CD14-positive monocyte (primary cell): ENCODE data around the gene OR5M8. TPM values are rescaled to one million over a fixed set of nuclear protein-coding genes. Genes with fewer than 3 reads are reported as not detected.

Source experiments
- DNase-seq, 3 donors: peaks; one replicate each; pipeline ENCODE4 v3.0.0-alpha.2; 2011 to 2022
- H2AFZ ChIP-seq: 2 replicates; pipeline ENCODE4 v1.6.0; 2012; ENCODE audit warnings: mild to moderate bottlenecking, low read depth, low read length, inconsistent platforms; ENCODE audit not compliant: insufficient read depth, poor library complexity, severe bottlenecking
- H3K27ac ChIP-seq, 2 donors: 1 replicate in 1 of 2; 2 replicates in 1 of 2; pipeline ENCODE4 v1.5.1; 2012 to 2013; ENCODE audit warnings: low read length in 2 of 2, control low read depth in 1 of 2, inconsistent platforms in 1 of 2, low read depth in 1 of 2, mild to moderate bottlenecking in 1 of 2
- H3K27me3 ChIP-seq, 2 donors: one replicate each; pipeline versions ENCODE4 v1.6.0 to v1.6.1; 2011 to 2013; ENCODE audit warnings: low read length in 2 of 2; ENCODE audit not compliant: control insufficient read depth in 2 of 2, insufficient read depth in 2 of 2
- H3K36me3 ChIP-seq, 2 donors: replicated peaks in 1 of 2; 1 replicate in 1 of 2; 2 replicates in 1 of 2; pipeline versions ENCODE4 v1.5.1 to v1.6.1; 2012 to 2013; ENCODE audit warnings: low read length in 2 of 2, control low read depth in 1 of 2, inconsistent platforms in 1 of 2, mild to moderate bottlenecking in 1 of 2; ENCODE audit not compliant: insufficient read depth in 2 of 2, control insufficient read depth in 1 of 2
- H3K4me1 ChIP-seq, 2 donors: 1 replicate in 1 of 2; 2 replicates in 1 of 2; pipeline versions ENCODE4 v1.5.1 to v1.6.1; 2012 to 2013; ENCODE audit warnings: low read length in 2 of 2, control low read depth in 1 of 2, inconsistent platforms in 1 of 2, mild to moderate bottlenecking in 1 of 2, moderate library complexity in 1 of 2; ENCODE audit not compliant: insufficient read depth in 2 of 2, control insufficient read depth in 1 of 2
- H3K4me2 ChIP-seq: replicated peaks from 2 replicates; pipeline ENCODE3; 2012; ENCODE audit warnings: low read length, moderate library complexity, mild to moderate bottlenecking; ENCODE audit not compliant: poor library complexity, severe bottlenecking; ENCODE audit errors: extremely low read depth
- H3K4me3 ChIP-seq, 3 experiments: fragments of 200-600 bp in 1 of 3; sonication (generic) in 1 of 3; replicated peaks in 1 of 3; 1 replicate in 2 of 3; 2 replicates in 1 of 3; pipeline ENCODE4 v1.5.1; 2011 to 2013; ENCODE audit warnings: low read length in 3 of 3, mild to moderate bottlenecking in 3 of 3, control low read depth in 2 of 3, low read depth in 2 of 3, inconsistent platforms in 1 of 3, moderate library complexity in 1 of 3
- H3K79me2 ChIP-seq: 2 replicates; pipeline ENCODE4 v1.6.0; 2012; ENCODE audit warnings: mild to moderate bottlenecking, control low read depth, inconsistent platforms, low read length, moderate library complexity; ENCODE audit not compliant: insufficient read depth
- H3K9ac ChIP-seq: 2 replicates; pipeline ENCODE4 v1.6.0; 2017; ENCODE audit warnings: low read length, mild to moderate bottlenecking; ENCODE audit not compliant: insufficient read depth, poor library complexity, severe bottlenecking
- H3K9me3 ChIP-seq, 2 donors: replicated peaks in 1 of 2; 1 replicate in 1 of 2; 2 replicates in 1 of 2; pipeline versions ENCODE4 v1.5.1 to v1.6.1; 2012 to 2013; ENCODE audit warnings: low read length in 2 of 2, control low read depth in 1 of 2; ENCODE audit not compliant: control insufficient read depth in 1 of 2, insufficient read depth in 1 of 2
- H4K20me1 ChIP-seq: 2 replicates; pipeline ENCODE4 v1.6.0; 2012; ENCODE audit warnings: mild to moderate bottlenecking, low read length, control low read depth, moderate library complexity; ENCODE audit not compliant: insufficient read depth
- H3K27ac Mint-ChIP-seq, 7 donors: one replicate each; pipeline ENCODE4 v1.8.0; 2020; ENCODE audit warnings: mild to moderate bottlenecking in 7 of 7, mixed read lengths in 7 of 7, moderate library complexity in 6 of 7, inconsistent platforms in 2 of 7
- H3K27me3 Mint-ChIP-seq, 3 donors: one replicate each; pipeline ENCODE4 v1.8.0; 2021 to 2022; ENCODE audit warnings: low read depth in 3 of 3, mild to moderate bottlenecking in 3 of 3, mixed read lengths in 3 of 3, moderate library complexity in 3 of 3, inconsistent platforms in 1 of 3
- H3K36me3 Mint-ChIP-seq, 2 donors: one replicate each; pipeline ENCODE4 v1.8.0; 2020; ENCODE audit warnings: mixed read lengths in 2 of 2, inconsistent platforms in 1 of 2, mild to moderate bottlenecking in 1 of 2
- H3K4me1 Mint-ChIP-seq: one replicate; pipeline ENCODE4 v1.8.0; 2020; ENCODE audit warnings: mild to moderate bottlenecking, mixed read lengths
- H3K4me3 Mint-ChIP-seq, 2 donors: one replicate each; pipeline ENCODE4 v1.8.0; 2020; ENCODE audit warnings: mild to moderate bottlenecking in 2 of 2, mixed read lengths in 2 of 2, moderate library complexity in 1 of 2
- H3K9me3 Mint-ChIP-seq, 7 donors: one replicate each; pipeline ENCODE4 v1.8.0; 2020 to 2022; ENCODE audit warnings: mixed read lengths in 7 of 7, mild to moderate bottlenecking in 6 of 7, moderate library complexity in 6 of 7, inconsistent platforms in 2 of 7
- CTCF ChIP-seq: fragments of 200-600 bp; IDR thresholded peaks from one replicate; pipeline ENCODE4 v1.8.0; 2022; ENCODE audit warnings: antibody characterized with exemption, mild to moderate bottlenecking
- WGBS: methylation state at CpG from one replicate; pipeline ENCODE4 v1.1.5; 2013; ENCODE audit warnings: missing lambda C conversion rate; ENCODE audit not compliant: insufficient coverage; 5-methylcytosine and 5-hydroxymethylcytosine counted together
- intact Hi-C, 2 donors: fragments of 100-400 bp; cut with micrococcal nuclease; formaldehyde crosslinking; loops; one replicate each; pipeline versions ENCODE4 v1.15.0 to v1.15.1; 2023
- polyA plus RNA-seq, 3 donors: library from polyadenylated mRNA; depleted of rRNA in 1 of 3; unstranded in 2 of 3; stranded (reverse) in 1 of 3; fragments of 300-500 nt in 2 of 3; fragments of >200 nt in 1 of 3; fragmentation: Illumina TruSeq in 2 of 3; gene quantifications; 1 replicate in 2 of 3; 2 replicates in 1 of 3; pipeline ENCODE4 v1.2.3, GENCODE V29; 2012 to 2021

Gene OR5M8
- polyA plus RNA-seq, 3 donors, result not detected

GRCh38 chr11:56497010-56497409 is 5.8 kb upstream of the OR5M8 start:
- no peak overlapping the region for H3K27ac ChIP-seq
- TF ChIP-seq CTCF, result no peak

GRCh38 chr11:56495117-56495516 is 3.9 kb upstream of the OR5M8 start:
- Mint-ChIP-seq H3K27ac (no peak overlapping the region), H3K4me3 (no peak overlapping the region), H3K4me1 (no peaks in the 10 kb centered on the region), H3K9me3 (peaks cover 3 to 23% (median 13%) of the 10 kb centered on the region in 7 donors), H3K36me3 (no peaks in the 10 kb centered on the region), H3K27me3 (no peaks in the 10 kb centered on the region)
- no peak overlapping the region for H3K9ac ChIP-seq
- no peaks in the 10 kb centered on the region for H3K27me3 ChIP-seq
- TF ChIP-seq CTCF, result no peak
- no peaks in the 10 kb centered on the region for H3K36me3 ChIP-seq
- H4K20me1 ChIP-seq, result no peaks in the 10 kb centered on the region
- no peak for DNase-seq
- no peak overlapping the region for H2AFZ ChIP-seq
- H3K79me2 ChIP-seq, result no peaks in the 10 kb centered on the region
- H3K4me2 ChIP-seq, result no peak overlapping the region
- H3K27ac ChIP-seq, result no peak overlapping the region
- H3K4me1 ChIP-seq, result no peaks in the 10 kb centered on the region
- peaks cover 0 to 26% of the 10 kb centered on the region in 2 donors for H3K9me3 ChIP-seq
- intact Hi-C loops, result no loop called here
- H3K4me3 ChIP-seq, result no peak overlapping the region
- WGBS, result no CpG with 5 or more reads among the region's 2 CpGs

More at GRCh38 chr11:56497010-56497409, 5.8 kb upstream of the OR5M8 start:
- Mint-ChIP-seq H3K36me3 (no peaks in the 10 kb centered on the region), H3K27me3 (no peaks in the 10 kb centered on the region), H3K4me1 (no peaks in the 10 kb centered on the region), H3K4me3 (no peak overlapping the region), H3K9me3 (peaks cover 3 to 22% (median 13%) of the 10 kb centered on the region in 7 donors), H3K27ac (no peak overlapping the region)
- Histone ChIP-seq H3K27me3 (no peaks in the 10 kb centered on the region), H4K20me1 (no peaks in the 10 kb centered on the region), H3K79me2 (no peaks in the 10 kb centered on the region), H2AFZ (no peak overlapping the region), H3K4me2 (no peak overlapping the region), H3K9ac (no peak overlapping the region), H3K9me3 (peaks cover 0 to 24% of the 10 kb centered on the region in 2 donors), H3K36me3 (no peaks in the 10 kb centered on the region), H3K4me3 (no peak overlapping the region), H3K4me1 (no peaks in the 10 kb centered on the region)
- intact Hi-C loops, result no loop called here
- no peak for DNase-seq
- 100% methylated on average over 22 of the region's 28 CpGs for WGBS
